ENCODE results near the gene MOV10L1.

MOV10L1 gene

DNA sequence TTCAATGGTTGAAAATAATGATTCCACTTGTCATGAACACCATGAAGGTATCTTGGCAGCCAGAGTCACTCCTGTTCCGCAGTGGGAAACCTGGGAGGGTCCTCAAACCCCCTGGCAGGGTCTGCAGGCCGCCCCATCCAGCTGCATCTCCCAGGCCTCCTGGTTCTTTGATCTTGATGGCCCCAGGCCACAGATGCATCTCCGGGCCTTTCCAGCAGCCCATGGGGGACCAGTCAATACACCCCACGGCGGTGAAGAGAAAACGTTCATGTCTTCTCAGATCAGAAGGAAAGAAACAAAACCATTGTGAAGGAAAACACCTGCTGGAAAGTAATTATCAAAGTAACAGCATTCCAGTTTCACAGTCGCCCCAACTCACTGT lies 29.9 kb upstream of the MOV10L1 start:
- DNase-seq: no peak

DNA sequence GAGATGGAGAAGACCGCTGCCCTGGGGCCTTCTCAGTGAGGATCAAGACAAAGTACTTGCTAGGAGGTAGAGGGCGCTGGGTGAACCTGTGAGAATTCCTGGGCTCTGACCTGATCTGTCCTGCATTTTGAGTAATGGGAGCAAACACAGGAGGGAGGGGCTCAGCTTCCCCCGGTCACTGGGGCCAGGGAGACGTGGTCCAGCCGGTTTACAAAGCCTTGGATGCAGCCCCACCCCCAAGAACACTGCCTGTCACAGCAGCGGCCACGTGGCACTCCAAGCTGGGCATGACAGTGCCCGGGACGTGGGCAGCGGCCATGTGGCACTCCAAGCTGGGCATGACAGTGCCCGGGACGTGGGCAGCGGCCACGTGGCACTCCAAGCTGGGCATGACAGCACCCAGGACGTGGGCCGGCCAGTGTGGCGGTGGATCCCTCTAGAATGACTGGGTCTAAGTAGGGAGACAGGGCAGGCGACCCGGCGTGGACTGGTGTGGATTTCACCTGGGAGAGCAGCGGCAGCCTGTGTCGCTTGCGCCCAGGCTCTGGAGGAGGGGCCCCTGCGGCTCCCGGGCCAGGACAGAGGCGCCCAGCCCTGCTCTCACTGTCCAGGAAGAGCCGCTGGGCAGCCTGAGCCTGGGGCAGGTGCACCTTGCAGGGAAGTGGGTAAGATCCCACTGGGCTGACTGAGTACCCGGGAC lies 29.2 kb upstream of the MOV10L1 start:
- no peak for DNase-seq

DNA sequence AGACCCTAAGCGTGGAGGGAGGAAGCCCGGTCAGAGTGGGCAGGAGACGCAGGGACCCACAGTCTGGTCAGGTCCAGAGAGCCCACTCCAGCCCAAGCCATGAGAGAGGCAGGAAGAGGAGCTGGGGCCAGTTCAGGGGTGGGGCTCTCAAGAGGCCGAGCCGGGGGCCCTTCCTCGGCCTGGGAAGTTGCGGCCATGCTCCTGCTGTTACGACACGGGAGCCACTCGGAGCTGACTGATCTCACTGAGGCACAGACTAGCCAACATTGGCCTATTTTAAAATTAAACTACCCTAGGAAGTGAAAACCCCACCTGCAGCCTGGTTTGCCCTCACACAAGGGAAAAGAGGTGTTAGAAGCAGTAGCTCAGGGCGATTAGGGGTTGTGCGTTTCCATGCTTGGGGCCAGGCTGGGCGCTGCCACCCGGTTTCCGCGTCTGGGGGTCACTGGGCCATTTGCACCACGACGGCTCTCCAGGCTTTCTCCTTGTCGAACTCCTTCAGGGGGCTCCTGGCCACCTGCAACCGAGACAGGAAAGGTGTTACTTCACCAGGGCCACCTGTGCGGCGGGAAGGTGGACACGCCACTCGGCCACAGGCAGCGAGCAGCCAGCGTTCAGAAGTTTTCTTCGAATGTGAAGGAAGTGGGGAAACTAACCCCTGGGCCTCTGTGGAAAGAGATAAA lies 28.5 kb upstream of the MOV10L1 start:
- no peak for DNase-seq

DNA sequence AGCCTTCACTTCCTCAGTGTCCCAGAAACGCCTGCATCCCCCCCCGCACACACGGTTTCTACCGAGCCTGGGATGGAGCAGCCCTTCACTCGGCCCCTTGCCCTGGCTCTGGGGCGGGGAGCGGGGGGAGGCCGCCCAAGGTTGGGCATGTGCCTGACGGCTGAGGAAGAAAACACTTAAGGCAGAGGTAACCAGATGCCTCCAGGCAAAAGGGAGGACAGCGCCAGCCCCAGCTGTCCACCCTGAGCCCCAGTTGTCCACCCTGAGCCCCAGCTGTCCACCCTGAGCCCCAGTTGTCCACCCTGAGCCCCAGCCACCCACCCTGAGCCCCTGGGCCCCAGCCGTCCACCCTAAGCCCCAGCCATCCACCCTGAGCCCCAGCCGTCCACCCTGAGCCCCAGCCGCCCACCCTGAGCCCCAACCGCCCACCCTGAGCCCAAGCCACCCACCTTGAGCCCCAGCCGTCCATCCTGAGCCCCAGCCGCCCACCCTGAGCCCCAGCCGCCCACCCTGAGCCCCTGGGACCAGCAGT lies 27.9 kb upstream of the MOV10L1 start:
- no peak for DNase-seq

DNA sequence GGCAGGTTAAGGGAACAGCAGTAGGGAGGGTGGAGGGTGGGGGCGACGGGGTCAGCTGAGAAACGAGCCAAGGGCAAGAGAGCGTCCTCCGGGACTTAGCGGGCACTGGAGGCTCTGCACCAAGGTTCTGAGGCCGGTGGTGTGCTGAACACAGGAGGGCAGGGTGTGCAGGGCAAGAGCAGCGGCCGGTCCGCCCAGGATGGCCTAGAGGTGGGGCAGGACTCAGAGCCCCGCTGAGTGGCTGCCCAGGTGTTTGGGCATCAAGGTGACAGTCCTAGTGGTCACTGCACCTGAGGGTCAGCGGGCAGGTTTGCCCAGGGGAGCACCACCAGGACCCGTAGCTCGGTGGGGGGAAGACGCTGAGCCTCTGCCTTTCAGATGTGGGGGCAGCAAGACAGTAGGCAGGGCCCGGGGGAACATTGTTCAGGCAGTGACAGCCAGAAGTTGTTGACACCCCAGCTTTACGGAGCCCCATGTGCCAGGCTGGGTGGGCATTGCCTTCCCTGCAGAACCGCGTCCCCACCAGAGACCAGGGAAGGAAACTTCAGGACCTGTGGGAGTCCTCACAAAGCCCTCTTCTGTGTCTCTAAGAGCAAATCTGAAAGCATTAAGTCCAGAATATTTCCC lies 27.2 kb upstream of the MOV10L1 start:
- DNase-seq: no peak

DNA sequence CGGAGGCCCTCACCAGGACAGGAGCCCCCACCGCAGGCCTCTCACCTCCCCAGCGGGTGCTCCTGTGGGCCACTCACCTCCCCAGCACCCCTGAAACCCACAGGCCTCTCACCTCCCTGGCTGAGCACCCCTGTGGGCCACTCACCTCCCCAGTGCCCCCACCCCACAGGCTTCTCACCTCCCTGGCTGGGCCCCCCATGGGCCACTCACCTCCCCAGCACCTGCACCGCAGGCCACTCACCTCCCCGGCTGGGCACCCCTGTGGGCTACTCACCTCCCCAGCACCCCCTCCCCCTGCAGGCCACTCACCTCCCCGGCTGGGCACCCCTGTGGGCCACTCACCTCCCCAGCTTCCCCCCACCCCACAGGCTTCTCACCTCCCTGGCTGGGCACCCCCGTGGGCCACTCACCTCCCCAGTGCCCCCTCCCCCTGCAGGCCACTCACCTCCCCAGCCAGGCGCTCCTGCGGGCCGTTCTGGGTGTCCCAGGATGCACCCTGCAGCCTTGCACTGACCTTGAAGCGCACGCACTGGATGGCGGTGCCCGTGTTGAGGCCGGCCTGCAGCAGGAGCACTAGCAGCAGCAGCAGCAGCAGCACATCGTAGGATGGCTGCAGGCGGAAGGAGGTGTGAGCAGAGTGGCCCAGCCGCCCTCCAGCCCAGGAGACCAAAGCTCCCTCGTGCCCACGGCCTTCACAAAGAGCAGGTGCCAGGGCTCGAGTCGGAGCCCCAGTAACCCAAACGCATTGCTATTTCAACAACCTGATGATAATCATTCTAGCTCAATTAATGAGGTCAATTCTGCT lies 26.0 kb upstream of the MOV10L1 start:
- no peak for DNase-seq

DNA sequence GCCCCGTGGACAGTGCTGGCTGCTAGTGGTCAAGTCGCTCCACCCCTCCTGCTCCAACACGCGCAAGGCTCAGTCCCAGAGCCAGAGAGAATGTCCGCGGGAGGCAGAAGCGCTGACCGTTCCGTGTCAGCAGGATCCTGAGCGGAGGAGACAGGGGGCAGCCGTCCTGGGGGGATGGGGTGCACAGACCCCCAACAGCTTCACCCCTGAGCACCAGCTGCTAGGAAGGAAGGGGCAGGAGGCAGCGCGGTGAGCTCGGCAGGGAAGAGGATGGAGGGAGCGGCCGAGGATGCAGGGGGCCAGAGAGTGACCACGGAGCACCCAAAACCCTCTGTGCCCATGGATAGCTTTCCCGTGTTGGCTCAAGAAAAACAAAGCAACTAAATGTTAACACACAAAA lies 25.4 kb upstream of the MOV10L1 start:
- no peak for DNase-seq

DNA sequence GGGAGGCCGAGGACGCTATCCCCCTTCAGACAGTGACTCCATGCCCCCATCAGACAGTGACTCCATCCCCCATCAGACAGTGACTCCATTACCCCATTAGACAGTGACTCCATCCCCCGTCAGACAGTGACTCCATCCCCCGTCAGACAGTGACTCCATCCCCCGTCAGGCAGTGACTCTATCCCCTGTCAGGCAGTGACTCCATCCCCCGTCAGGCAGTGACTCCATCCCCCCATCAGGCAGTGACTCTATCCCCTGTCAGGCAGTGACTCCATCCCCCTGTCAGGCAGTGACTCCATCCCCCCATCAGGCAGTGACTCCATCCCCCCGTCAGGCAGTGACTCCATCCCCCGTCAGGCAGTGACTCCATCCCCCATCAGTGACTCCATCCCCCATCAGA lies 22.6 kb upstream of the MOV10L1 start:
- no peak for DNase-seq

DNA sequence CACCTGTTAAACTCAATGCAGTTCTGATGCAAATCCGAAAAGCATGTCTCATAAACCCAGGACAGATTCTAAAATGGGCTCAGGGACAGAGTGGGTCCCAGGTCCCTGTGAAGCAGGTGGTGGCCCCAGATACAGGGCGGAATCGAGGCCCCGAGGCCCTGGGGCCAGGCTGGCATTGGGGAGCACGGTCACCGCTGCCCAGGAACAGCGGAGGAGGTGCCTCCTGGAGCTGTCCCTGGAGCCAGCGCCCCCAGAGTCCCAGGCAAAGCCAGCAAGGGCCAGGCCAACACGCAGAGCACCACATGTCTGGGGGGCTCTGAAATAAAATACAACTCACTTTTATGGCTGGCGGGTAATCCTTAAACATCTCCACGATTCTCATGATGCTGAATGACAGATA lies 21.7 kb upstream of the MOV10L1 start:
- DNase-seq: no peak

DNA sequence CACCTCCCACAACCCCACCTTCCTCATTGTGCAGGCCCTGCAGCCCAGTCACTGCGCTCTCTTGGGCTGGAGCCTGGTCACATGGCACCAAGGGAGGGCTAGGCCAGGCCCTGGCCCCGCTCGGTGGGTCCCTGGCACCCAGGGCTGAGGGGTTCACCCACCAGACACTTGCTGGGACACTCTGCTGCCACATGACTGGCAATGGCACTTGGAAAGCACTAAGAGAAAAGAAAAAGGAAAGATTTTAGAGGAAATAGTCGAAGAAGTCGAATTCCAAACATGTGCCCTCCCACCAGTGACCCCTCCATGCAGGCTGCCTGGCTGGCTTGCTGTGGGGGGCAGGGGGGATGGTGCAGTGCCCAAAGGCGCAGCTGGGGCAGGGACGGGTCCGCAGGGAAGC lies 19.4 kb upstream of the MOV10L1 start:
- DNase-seq: no peak

DNA sequence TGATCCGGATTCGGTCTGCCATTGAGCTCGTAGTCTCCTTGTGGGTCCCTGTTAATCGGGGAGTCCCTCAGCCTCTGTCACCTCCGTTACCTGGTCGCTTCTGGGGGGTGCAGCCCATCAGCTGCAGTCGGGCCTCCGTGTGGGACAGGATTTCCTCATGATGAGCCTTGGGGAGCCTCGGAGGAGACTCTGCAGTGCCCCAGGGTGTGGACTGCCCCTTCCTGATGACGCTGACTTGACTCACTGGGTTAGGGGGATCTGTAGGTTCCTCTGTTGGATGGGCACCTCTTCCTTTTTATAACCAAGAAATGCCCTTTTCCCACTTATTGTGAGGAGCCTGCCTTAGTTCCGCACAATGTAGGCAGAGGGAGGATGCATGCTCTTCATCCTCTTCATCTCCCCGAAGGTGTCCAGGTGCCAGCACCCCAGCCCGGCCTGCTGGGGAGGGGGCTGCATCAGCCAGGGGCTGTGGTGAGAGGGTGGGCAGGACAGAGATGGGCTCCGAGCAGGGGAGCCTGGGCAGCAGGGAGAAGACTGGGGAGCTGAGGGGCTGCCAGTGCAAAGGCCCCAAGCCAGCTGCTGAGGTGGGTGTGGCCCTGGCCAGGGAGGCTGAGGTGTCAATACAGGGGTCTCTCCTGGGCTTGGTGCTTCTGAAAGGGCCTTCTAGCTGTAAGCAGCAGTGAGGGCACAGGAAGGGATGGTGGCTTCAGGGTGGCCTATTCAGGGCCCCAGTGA lies 18.2 kb upstream of the MOV10L1 start:
- no peak for DNase-seq

DNA sequence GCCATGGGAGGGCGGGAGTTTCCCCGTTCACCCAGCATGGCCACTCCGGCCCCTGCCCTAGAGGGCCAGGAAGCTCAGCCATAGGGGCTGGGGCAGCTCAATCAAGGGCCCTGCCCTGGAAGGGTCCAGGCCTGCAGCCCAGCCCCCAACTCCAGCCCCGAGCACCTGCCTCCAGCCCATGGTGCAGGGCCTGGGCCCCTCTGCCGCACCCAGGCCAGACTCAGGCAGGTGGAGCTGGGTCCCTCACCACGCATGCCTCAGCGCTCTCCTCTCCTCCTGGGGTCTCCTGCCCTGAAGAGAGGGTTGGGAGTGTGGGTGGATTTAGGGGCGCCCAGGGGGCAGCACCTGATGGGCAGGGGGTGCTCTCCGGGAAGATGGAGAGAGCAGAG lies 17.6 kb upstream of the MOV10L1 start:
- no peak for DNase-seq

DNA sequence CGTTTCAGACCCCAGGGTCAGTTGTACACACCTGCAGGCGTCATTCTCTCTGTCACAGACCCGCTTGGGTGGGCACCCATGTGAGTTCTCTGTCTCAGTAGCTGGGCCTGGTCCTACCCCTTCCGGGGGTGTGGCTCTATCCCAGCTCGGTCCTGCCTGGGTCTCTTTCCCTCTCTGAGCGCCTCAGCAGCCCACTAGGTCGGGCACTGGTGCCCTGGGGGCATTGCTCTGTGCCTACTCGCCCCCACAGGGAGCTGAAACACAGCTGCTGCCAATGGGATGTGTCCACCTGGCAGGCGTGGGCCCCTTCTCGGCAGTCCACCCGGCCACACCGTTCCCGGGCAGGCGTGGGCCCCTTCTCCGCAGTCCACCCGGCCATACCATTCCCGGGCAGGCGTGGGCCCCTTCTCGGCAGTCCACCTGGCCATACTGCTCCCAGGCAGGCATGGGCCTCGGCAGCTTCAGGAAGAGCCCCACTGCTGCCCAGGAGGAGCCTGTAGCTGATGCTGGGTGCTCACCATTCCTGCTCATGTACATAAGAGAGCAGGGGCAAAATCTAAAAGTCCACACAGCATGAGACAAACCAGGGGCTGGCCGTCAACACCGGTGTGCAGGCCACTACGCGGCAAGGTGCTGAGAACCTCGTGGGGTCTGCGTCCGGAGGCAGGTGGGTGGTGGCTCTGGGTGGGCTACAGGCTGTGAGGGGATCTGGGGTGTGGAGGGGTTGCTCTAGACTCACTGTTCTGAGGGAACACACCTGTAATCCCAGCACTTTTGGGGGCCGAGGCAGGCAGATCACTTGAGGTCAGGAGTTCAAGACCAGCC lies 16.9 kb upstream of the MOV10L1 start:
- no peak for DNase-seq

DNA sequence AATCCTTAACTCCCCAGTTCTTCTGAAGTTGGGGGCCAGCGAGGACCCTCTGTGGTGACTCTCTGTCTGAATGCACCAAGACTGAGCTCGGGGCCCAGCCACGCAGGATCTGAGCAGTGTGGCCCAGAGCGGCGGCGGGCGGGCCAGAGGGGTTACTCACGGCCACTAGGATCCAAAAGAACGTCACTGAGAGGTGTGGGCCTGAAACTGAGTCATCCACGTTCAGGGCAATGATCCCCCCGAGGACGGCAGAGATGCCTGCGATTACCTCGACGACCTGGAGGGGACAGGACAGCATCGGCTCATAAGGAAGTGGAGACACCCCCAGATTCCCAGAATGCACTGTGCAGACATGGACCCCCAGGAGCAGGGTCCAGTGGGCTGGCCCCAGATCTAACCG lies 15.8 kb upstream of the MOV10L1 start:
- no peak for DNase-seq

DNA sequence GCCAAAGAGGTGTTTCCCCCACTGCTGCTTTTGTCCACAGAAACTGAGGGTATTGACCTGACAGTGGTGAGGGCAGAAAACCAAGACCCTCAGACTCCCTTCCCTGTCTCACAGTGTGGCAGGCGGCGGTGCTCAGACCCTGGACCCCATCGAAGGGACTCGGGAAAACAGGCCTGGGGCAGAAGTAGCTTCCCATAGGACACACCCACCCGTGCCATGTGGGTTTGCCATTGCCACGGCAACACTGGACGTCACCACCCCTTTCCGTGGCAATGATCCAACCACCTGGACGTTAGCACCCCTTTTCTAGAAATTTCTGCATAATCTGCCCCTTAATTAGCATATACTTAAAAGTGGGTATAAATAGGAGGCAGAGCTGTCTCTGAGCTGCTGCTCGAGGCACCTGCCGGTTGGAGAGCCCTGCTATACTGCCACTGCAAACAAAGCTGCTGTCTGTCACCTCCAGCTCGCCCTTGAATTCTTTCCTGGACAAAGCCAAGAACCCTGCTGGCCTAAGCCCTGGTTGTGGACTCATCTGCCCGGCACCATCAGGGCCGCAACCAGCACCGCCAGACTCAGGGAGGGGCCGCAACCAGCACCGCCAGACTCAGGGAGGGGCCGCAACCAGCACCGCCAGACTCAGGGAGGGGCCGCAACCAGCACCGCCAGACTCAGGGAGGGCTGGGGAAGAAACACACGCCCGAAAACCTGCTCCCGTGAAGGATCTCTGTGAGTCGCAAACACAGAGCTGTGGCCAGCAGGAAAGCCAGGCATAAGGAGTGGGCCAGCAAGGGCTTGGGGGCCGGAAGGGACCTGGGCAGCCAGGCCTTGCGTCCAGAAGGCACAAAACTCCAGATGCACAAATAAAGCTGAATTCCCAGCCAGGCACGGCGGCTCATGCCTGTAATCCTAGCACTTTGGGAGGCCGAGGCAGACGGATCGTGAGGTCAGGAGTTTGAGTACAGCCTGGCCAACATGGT lies 15.0 kb upstream of the MOV10L1 start:
- no peak for DNase-seq

DNA sequence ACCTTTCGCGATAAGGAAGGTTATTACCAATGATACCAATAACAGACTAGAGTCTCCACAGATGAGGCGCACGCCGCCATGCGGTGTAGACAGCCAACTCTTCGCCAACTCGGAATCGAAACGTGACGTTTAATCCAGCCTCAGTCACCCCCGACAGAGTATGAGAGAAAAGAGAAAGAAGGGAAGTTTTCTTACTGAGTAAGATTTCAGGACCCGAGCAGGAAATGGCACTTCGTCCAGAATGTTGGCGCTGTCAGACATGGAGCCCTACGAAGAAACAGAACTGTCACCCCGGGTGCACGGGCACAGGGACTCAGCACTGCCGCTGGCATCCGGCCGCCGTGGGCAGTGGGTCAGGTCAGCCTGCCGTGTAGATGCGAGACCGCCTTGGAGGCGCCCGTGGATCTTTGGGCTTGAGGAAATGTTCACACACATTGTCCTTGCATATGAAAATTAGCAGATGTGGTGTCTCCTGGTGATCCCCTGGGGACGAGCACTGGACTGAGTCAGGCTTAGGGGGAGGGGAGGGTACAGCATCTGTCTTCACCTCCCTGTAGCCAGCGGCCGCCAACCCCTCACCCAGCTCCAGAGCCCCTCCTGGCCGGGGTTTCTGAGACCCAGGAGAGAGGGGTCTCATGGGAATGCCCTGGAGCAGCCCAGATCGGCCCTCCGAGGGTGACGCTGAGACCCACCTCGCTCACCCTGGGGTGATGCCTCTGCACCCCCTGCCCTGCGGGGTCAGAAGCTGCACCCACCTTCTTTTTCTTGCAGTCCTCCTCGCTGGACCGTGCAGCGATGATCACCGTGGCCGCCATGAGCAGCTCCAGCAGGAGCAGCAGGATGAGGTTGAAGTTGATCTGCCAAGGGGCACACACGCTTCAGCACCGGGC lies 12.9 kb upstream of the MOV10L1 start:
- no peak for DNase-seq

DNA sequence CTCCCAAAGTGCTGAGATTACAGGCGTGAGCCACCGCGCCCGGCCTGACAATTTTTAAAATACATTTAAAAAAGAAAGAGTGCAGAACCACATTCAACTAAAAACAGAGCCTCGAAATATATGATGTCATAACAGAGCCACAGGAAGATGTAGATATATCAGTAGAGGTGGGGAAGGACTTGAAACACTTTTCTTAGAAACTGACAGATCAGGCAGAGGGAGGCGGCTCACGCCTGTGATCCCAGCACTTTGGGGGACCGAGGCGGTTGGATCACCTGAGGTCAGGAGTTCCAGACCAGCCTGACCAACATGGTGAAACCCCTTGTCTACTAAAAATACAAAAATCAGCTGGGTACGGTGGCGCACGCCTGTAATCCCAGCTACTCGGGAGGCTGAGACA lies 11.6 kb upstream of the MOV10L1 start:
- DNase-seq: no peak

DNA sequence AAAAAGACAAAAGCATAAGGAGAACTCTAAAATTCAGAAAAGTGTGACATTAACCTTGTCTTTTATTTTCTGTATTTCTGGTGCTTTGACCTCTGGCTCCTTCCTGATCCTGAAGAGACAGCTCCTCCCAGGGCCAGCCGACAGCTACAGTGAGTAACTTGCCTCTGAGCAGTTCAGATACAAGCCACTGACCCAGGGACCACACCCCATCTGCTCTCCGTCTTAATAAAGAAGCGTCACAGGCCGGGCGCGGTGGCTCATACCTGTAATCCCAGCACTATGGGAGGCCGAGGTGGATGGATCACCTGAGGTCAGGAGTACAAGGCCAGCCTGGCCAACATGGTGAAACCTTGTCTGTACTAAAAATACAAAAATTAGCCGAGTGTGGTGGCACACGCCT lies 11.0 kb upstream of the MOV10L1 start:
- no peak for DNase-seq

DNA sequence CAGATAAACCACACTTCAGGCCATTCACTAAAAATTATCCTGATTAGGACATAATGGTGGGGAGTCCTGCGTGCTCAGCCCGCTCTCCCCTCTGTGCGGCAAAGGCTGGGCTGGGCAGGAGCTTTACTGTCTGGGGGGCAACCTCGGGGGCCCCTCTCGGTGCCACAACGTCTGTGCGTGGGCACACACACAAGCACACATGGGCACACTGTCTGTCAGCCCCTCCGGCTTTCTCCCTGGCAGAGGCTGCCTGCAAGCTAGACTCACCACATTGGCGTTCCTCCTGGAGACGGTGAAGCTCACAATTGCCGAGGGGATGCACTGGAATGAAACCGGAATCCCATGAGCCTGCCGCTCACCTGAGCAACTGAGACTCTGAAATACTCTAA lies 9.7 kb upstream of the MOV10L1 start:
- DNase-seq: no peak
